GM19438 (cell line): ENCODE data around the gene ODF2L.
A peak's percentile ranks its signal among the peaks of the same experiment; 100 is the strongest.
"Not testable (repeated sequence)": the region's sequence is repeated elsewhere in the genome, so short reads cannot be mapped to it uniquely, and the experiment has no call there.

Experiments used
- ATAC-seq: cut with Tn5 transposase; IDR thresholded peaks from one replicate; pipeline ENCODE4 v1.9.1; 2021; ENCODE audit warnings: low read depth; ENCODE audit not compliant: unreplicated experiment

The ODF2L gene

DNA sequence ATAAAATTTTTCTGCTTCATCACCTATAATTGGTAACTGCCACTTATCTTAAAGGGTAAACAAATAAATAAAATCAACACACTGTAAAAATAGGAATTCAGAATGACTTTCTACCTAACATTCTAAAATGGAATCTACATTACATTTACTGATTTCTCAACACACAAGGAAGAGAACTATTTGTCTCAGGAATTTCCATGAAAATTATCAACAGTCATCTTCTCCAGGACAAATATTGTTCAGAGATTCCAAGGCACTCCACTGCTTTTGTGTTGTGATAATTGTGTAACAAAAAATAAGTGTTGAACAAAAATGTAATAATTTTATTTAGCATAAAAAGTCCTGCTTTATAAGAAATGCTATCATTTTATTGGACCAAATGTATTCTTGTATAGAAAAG is 7.3 kb downstream of the ODF2L start:
- ATAC-seq: no peak

DNA sequence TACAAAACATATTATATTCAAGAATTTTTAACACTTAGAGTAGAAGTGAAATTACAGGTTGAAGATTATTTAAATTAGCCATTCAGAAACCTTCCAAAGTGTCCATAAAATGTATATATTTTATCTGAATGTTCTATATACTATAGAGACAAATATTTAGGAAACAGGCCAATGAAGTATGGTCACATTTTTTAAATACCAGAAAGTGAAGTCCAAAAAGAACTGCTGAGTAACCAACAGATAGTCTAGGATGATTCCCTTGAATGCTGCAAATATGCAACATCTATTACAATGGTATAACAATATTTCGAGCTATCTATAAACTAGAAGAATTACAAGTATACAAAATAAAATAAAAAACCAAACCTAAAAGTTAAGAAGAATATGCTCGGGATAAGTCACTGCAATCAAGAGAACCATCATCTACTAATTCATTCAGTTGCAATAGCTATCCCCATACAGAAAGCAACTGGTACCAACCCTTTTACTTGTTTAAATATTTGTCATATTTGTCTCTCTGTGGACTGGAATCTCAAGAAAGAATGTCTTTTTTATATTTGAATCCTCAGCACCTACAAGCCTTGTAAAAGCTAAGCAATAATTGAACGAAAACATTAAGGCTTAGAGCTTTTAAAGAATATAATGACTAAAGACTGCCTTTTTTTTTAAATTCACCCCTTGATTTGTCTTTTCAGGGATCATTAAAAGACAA is 8.1 kb downstream of the ODF2L start:
- no peak for ATAC-seq

DNA sequence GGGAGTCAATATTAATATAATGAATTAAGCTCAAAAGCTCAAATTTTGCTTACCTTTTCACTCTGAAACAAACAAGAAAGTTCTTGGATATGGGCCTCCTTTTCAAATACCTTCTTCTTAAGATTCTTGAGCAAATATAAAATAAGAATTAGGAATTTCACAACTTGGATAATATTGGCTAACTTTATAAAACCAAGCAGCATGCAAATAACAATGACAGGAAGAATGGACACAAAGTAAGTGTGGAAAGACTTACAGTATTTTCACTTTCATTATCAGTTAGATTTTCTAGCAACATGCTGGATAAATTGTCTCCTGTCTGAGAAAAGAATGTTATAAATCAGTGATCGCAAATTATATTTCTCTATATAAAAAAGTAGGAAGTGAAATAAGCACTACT is 13.2 kb downstream of the ODF2L start:
- ATAC-seq: no peak

DNA sequence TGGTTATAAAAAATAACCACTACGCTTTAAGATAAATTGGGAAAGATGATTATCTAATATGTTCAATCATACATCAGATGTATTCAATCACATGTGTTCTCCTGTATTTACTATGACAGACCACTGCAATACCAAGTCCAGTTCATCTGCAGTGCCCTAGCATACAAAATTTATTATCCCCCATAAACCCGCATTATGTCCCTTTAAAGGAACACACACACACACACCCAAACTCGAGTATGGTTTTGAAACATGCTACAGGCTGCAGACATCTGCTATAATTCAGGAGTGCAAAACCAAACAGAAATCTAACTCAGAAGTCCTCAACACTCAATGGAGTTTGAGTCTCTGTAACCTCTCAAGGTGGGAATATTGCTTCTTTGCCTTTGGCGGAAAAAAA is 14.9 kb downstream of the ODF2L start:
- ATAC-seq: no peak

DNA sequence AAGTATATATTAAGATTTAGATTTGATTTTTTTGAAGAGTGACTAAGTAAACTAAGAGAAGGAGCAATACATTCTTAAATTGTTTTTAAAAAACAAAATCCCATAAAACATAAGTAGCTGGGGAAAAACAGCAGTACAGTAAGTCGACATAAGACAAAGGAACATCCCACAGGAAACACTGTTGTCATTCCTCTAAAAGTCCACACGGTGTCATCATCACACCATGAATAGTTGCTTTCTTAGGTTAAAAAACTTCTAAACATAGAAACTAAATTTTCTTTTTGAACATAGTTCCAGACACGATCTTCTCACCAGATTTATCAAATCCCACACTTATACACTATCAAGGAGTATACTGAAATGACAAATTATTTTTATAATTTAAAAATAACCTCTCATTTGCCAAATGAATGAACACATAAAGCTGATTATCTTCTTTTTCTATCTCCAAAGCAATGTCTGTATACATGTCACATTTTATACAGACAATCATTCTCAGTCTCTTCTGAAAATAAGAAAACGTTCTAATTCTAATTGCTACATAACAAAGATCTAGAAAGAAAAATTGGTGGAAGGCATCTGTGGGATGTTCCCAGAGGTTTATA is 15.8 kb downstream of the ODF2L start:
- peak; percentile 78 for ATAC-seq

DNA sequence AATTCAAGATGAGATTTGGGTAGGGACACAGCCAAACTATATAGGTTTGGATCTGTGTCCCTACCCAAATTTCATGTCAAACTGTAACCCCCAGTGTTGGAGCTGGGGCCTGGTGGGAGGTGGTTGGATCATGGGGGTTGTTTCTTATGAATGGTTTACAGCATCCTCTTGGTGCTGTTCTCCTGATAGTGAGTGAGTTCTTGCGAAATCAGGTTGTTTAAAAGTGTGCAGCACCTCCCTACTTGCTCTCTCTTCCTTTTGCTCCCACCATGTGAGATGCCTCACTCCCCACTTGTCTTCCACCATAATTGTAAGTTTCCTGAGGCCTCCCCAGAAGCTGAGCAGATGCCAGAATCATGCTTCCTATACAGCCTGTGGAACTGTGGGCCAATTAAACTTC is 17.3 kb downstream of the ODF2L start:
- no peak for ATAC-seq

DNA sequence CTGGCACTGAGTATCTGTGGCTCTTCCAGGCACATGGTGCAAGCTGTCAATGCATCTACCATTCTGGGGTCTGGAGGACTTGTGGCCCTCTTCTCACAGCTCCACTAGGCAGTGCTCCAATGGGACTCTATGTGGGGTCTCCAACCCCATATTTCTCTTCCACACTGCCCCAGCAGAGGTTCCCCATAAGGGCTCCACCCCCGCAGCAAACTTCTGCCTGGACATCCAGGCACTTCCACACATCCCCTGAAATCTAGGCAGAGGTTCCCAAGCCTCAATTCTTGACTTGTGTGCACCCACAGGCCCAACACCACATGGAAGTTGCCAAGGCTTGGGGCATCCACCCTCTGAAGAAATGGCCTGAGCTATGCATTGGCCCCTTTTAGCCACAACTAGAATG is 18.8 kb downstream of the ODF2L start:
- ATAC-seq: no peak

DNA sequence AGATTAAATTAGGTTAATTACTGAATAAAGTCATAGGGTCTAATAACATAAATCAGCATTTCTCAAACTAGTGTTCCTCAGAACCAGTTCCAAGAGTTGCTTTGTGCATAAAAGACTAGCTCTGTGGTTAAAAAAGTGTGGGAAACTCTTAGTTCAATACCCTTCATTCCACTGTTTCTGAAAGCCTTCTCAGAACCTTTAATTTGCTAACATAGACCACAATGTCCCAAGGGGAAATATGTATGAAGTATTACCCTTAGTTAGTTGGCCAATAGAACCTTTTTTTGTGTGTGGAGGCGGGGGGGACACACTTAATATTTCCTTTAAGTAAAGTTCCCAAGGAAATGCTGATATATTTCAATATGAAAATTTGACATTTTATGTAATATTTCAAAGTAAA is 20.4 kb downstream of the ODF2L start:
- no peak for ATAC-seq

DNA sequence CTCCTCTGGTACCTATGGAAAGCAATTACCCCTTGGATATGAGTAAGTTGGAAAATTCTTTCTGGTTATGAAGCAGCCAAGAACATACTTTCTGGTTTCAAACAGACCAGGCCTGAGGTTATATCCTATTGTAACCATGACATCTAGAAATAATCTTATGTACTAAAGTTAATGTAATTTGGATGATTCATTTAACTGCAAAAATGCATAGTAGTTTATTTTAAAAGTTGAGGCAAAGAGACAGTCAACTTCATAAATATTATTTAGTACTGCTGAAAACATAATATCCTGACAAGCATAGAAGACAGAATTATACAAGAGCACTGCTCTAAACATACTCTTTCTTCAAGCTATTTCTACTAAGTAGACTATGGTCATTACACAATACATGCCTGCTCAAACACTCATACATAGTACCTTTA is 25.5 kb downstream of the ODF2L start:
- ATAC-seq: no peak

DNA sequence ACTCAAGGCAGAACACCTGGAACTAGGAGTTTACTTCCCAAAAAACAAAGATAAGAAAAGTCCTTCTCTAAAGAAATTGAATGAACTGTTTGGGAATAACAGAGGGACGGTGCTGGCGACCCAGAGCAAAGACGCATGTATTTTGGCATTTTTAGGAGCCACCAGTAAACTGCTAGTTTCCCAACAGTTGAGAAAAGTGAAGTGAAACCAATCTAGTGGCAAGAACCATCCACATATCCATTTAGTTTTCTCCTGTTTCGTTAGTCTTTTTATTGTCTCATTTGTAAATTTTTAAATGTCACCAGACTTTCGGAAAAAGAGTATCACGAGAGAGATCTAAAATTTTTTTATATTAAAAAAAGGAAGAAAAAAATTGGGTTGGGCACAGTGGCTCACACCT is 30.2 kb downstream of the ODF2L start:
- no peak for ATAC-seq

DNA sequence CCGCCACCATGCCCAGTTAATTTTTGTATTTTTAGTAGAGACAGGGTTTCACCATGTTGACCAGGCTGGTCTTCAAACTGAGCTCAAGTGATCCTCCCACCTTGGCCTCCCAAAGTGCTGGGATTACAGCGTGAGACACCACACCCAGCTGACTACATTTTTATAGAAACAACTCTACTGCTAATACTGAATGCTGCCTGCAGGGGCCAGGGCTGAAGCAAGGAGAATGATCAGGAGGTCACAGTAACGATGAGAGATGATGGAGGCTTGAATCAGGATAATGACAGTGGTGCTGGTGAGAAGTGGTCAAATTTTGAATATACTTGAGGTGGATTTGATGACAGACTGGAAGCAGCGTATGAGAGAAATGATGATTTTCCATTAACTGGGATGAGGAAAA is 33.3 kb downstream of the ODF2L start:
- ATAC-seq: no peak

DNA sequence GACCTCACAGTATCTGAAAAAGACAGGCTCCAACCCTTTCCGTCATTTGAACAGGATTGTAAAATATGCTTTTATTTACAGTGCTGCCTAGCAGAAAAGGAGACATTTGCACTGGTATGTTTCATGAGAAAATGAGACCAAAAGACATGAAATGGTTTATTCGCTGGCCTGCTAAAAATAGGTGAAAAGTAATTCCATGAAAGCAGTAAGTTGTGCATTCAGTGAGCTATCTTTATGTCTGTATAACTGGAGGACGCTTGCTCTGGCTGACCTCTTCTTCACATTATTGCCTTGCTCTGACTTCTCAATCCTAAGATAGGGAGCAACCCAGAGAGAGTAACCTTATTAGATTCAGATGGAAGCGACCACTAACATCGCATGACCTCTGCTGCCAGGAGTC is 38.3 kb downstream of the ODF2L start:
- no peak for ATAC-seq

DNA sequence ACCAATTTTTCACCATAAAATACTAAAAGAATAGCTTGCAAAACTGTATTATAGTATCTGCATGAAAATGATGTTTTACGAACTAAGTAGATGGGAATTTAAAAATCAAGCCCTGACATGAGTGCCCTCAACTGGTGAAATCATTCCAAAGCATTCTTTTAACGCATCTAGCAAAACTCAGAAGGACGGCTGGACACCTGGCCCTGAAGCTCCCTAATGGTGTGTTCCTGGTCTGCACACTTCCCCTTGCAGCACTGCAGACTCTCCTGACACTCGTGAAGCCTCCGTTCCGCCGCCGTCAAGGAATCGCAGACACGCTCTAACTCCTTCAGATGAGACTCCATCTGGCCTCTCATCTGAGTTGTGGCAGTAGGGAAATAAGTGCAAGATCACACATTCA is 39.9 kb downstream of the ODF2L start:
- no peak for ATAC-seq

DNA sequence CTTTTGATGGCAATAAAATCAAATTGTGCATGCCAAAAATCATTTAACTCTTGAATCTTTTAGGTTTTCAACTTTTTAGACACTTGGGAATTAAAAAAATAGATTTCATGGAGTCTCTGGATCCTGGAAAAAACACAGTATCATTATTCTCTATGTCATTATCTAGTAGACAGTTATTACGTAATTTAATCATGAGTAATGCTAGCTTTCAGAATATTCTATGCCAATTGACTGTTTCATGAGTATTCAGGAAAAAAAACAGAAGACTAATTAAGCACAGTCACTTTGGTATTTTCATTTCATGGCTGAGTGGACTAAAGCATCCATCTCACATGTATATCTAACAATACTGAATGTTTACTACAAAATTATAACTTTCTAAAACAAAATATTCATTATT is 44.0 kb downstream of the ODF2L start:
- no peak for ATAC-seq

DNA sequence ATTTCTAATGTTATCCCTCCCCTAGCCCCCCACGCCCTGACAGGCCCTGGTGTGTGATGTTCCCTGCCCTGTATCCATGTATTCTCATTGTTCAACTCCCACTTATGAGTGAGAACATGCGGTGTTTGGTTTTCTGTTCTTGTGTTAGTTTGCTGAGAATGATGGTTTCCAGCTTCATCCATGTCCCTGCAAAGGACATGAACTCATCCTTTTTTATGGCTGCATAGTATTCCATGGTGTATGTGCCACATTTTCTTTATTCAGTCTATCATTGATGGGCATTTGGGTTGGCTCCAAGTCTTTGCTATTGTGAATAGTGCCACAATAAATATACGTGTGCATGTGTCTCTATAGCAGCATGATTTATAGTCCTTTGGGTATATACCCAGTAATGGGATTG is 45.9 kb downstream of the ODF2L start:
- not testable (repeated sequence) for ATAC-seq

DNA sequence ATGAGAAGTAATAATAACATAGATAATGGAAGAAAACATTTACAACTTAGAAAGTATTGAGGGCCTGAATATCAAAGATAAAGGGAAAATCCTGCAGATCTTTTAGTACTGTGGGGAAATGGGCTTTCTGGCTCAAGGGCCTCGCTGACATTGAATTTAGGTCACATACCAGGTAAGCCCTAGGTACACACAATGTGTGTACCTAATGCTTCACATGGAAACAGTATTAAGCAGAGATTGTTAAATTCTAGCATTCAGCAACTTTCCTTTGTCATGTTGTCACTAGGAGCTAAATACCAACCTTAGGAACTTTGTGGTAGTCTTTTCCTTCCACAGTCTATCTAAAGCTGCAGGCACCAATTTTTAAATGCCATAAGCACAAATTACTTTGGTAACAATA is 49.7 kb downstream of the ODF2L start:
- ATAC-seq: no peak

DNA sequence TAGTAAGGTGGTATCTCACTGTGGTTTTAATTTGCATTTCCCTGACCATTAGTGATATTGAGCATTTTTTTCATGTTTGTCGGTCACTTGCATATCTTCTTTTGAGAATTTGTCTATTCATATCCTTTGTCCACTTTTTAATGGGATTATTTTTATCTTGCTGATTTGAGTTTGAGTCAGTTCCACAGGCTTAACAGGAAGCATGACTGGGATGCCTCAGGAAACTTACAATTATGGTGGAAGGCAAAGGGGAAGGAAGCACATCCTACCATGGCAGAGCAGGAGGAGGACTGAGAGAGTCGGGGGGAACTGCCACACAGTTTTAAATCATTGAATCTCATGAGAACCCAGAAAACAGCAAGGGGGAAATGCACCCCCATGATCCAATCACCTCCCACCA is 51.1 kb downstream of the ODF2L start:
- ATAC-seq: no peak

DNA sequence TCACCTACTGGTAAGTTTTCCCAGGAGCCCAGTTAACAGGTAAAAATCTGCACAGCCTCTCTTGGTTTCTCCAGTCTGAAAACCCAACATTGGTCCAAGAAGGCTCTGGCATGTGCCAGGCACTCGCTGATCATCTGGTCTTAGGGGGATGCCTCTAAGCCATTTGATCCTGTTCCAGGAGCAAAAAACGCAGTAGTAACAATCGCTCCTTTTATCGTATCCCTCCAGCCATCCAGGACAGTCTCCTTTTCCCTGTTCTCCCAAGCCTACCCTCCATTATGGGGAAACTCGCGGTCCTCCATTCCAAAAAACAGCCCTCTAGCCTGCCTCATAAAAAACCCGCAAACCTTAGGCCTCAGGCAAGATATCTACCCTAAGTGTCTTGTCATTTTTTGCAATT is 56.2 kb downstream of the ODF2L start:
- ATAC-seq: no peak

DNA sequence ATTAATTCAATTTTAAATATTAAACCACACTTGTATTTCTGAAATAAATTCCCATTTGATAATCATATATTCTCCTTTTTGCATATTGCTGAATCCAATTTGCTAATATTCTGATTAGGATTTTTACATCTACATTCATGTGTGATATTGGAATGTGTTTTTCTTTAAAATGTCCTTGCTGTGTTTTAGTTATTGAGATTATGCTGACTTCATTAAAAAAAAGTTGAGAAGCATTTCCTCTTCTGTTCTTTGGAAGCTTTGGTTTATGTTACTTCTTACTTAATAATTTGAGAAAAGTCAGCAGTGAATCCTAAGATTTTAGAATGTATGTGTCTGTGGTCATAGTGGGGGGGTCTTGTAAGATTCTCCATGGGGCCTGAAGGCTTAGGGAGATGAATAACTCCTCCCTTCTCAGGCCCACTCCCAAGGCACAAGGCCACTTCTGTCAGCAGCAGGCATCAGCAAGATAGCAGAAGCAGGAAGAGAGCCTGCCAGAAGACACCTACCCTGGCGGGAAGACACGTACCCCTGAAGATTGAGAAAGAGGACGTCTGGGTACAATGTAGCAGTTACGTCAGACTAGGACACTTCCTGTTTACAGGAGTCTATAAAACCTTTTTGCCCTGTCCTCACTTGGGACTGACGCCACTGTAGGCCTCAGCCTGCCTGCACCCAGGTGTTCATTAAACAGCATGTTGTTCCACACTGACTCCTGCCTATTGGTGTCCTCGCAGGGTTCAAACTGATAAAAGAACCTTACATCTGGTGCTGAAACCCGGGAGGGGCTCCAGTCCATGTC is 56.9 kb downstream of the ODF2L start:
- ATAC-seq: no peak

DNA sequence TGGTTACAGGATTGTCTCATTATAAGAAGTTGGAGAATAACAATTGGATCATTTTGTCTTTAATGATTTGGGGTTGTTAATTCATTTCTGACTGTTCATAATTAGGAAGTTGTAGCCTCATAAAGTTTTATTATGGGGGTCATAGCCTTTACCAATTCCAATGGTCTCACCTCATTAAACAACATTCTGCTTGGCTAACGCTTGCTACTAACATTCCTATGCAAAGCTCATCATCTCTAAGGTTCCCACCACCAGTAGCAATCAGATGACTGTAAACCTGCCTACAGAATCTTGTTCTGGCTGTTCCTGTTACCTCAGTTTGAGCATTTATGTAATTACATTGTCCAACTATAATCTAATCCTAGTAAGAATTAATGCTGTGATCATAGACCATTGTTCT is 60.2 kb downstream of the ODF2L start:
- ATAC-seq: no peak

DNA sequence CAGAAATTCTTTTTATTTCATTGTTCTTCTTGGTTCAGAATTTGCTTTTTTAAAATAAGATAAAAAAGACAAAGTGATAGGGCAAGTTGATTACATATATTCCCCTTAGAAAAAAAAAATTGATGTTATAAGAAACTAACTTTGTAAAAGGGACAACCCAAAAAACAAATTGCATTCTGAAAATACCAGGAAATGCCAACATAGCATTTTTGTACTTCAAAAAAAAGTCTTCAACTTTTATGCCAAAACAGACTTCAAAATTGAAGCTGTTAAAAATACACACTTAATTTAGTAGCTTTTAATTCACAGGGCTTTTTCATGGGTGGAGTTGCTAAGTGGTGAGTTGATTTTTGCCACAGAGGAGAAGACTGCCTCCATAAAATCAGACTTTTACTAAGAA is 70.9 kb downstream of the ODF2L start:
- ATAC-seq: no peak
